Measurements from ENCODE around the gene LSM12.
A peak's percentile ranks its signal among the peaks of the same experiment; 100 is the strongest.

Gene LSM12

GRCh38 chr17:44066204-44066930, at the start of gene LSM12:
Gene LSM12, minus strand, starts transcription at chr17:44066671. Its CDS starts 84 bp downstream, at chr17:44066587.
- TF ChIP-seq CTCF (conservative IDR thresholded peaks at IDR 0.05; ENCODE audit: low read depth, low read length): no peak
- DNase-seq (ENCODE audit: low read depth): peak; percentile 64
- H3K4me3 ChIP-seq (ENCODE audit: low read length): peak within 1 kb of the TSS; percentile 89

GRCh38 chr17:44115585-44116415, 49.3 kb upstream of the LSM12 start:
- H3K4me3 ChIP-seq (ENCODE audit: low read length): no peak overlapping the region
- DNase-seq (ENCODE audit: low read depth): no peak
- TF ChIP-seq CTCF (conservative IDR thresholded peaks at IDR 0.05; ENCODE audit: low read depth, low read length): peak; percentile 81

GRCh38 chr17:44113868-44114840, 47.7 kb upstream of the LSM12 start:
- TF ChIP-seq CTCF (conservative IDR thresholded peaks at IDR 0.05; ENCODE audit: low read depth, low read length): no peak
- H3K4me3 ChIP-seq (ENCODE audit: low read length): no peak overlapping the region

GRCh38 chr17:44113382-44113781, 46.9 kb upstream of the LSM12 start:
- TF ChIP-seq CTCF (conservative IDR thresholded peaks at IDR 0.05; ENCODE audit: low read depth, low read length): no peak
- DNase-seq (ENCODE audit: low read depth): no peak
- no peak overlapping the region for H3K4me3 ChIP-seq (ENCODE audit: low read length)

More at GRCh38 chr17:44113868-44114840, 47.7 kb upstream of the LSM12 start:
- no peak for DNase-seq (ENCODE audit: low read depth)

GRCh38 chr17:44112284-44113280, 46.1 kb upstream of the LSM12 start:
- no peak overlapping the region for H3K4me3 ChIP-seq (ENCODE audit: low read length)
- TF ChIP-seq CTCF (conservative IDR thresholded peaks at IDR 0.05; ENCODE audit: low read depth, low read length): no peak

GRCh38 chr17:44111777-44112176, 45.3 kb upstream of the LSM12 start:
- no peak for TF ChIP-seq CTCF (conservative IDR thresholded peaks at IDR 0.05; ENCODE audit: low read depth, low read length)

More at GRCh38 chr17:44112284-44113280, 46.1 kb upstream of the LSM12 start:
- no peak for DNase-seq (ENCODE audit: low read depth)

More at GRCh38 chr17:44111777-44112176, 45.3 kb upstream of the LSM12 start:
- H3K4me3 ChIP-seq (ENCODE audit: low read length): no peak overlapping the region
- DNase-seq (ENCODE audit: low read depth): no peak
